Testis (tissue), 3 donors: Measurements from ENCODE around the gene CXADR. TPM values are rescaled to one million over a fixed set of nuclear protein-coding genes. Genes with fewer than 3 reads are reported as not detected.

Source experiments
- DNase-seq: peaks from one replicate; pipeline ENCODE4 v3.0.0-alpha.2; 2019
- H3K27ac ChIP-seq, 2 donors: fragments of 200-600 bp; sonication (generic); one replicate each; pipeline ENCODE4 v1.5.1; 2019
- H3K27me3 ChIP-seq: fragments of 200-600 bp; sonication (generic); one replicate; pipeline ENCODE4 v1.5.1; 2019
- H3K36me3 ChIP-seq: fragments of 200-600 bp; sonication (generic); one replicate; pipeline ENCODE4 v1.5.1; 2017; ENCODE audit warnings: low read depth; ENCODE audit errors: missing control alignments
- H3K4me1 ChIP-seq: fragments of 200-600 bp; sonication (generic); one replicate; pipeline ENCODE4 v1.5.1; 2019
- H3K4me3 ChIP-seq, 2 donors: fragments of 200-600 bp; sonication (generic); one replicate each; pipeline ENCODE4 v1.5.1; 2017 to 2019
- H3K9me3 ChIP-seq: fragments of 200-600 bp; sonication (generic); one replicate; pipeline ENCODE4 v1.5.1; 2017
- CTCF ChIP-seq, 3 experiments: fragments of 450-650 bp in 2 of 3; fragments of 200-600 bp in 1 of 3; sonication (generic) in 1 of 3; IDR thresholded peaks; one replicate each; pipeline ENCODE4 v1.5.1; 2016 to 2019; ENCODE audit warnings: antibody characterized with exemption in 3 of 3, mild to moderate bottlenecking in 2 of 3, moderate library complexity in 1 of 3
- POLR2A ChIP-seq: fragments of 450-650 bp; IDR thresholded peaks from one replicate; pipeline ENCODE4 v1.6.1; 2017; ENCODE audit warnings: antibody characterized with exemption, mild to moderate bottlenecking, moderate library complexity
- WGBS, 2 donors: methylation state at CpG; one replicate each; pipeline ENCODE4 v1.1.5; 2018; 5-methylcytosine and 5-hydroxymethylcytosine counted together
- intact Hi-C: fragments of 100-400 bp; cut with DNase I; formaldehyde crosslinking; loops from one replicate; pipeline ENCODE4 v1.15.1; 2023; ENCODE audit warnings: low total_unique reads
- polyA plus RNA-seq: library from polyadenylated mRNA; stranded (reverse); fragments of 350-450 nt; fragmentation: Illumina TruSeq; extraction: RNeasy Lipid Tissue Mini Kit (QIAGEN cat#74804); gene quantifications from one replicate; pipeline ENCODE4 v1.2.3, GENCODE V29; 2014; ENCODE audit warnings: low read depth, low replicate concordance; ENCODE audit not compliant: insufficient read depth
- total RNA-seq, 2 donors: library from RNA; depleted of rRNA; stranded (reverse); fragments of >200 nt; gene quantifications; one replicate each; pipeline ENCODE4 v1.2.3, GENCODE V29; 2016

CXADR gene
- total and polyA plus RNA-seq, 3 donors from 2014 or later = 17.6 to 87.0 (median 65.4) TPM

- TF ChIP-seq POLR2A = no peak
- no peak for TF ChIP-seq CTCF (IDR thresholded peaks at IDR 0.05)
- 60 to 65% methylated on average over 5 of the region's 5 CpGs for WGBS, 2 donors
- intact Hi-C loops = no loop called here
Measured at GRCh38 chr21:17560377-17561025, 47.7 kb downstream of the CXADR start.

GRCh38 chr21:17570786-17571185, 57.9 kb downstream of the CXADR start:
- Histone ChIP-seq H3K4me1 (no peaks in the 10 kb centered on the region), H3K36me3 (no peaks in the 10 kb centered on the region), H3K4me3 (no peak overlapping the region), H3K9me3 (no peaks in the 10 kb centered on the region), H3K27me3 (no peaks in the 10 kb centered on the region), H3K27ac (no peak overlapping the region)
- DNase-seq = no peak
- TF ChIP-seq CTCF (IDR thresholded peaks at IDR 0.05) (no peak), POLR2A (no peak)
- intact Hi-C loops = no loop called here
- 91 to 94% methylated on average over 9 of the region's 9 CpGs for WGBS, 2 donors

More at GRCh38 chr21:17560377-17561025, 47.7 kb downstream of the CXADR start:
- H3K36me3 ChIP-seq = no peaks in the 10 kb centered on the region
- no peak overlapping the region for H3K4me3 ChIP-seq
- no peaks in the 10 kb centered on the region for H3K4me1 ChIP-seq
- H3K27ac ChIP-seq = no peak overlapping the region
- DNase-seq = no peak
- H3K9me3 ChIP-seq = no peaks in the 10 kb centered on the region
- H3K27me3 ChIP-seq = no peaks in the 10 kb centered on the region

- intact Hi-C loops = no loop called here
- 87% methylated on average over 6 of the region's 6 CpGs for WGBS, 2 donors
- Histone ChIP-seq H3K4me1 (no peaks in the 10 kb centered on the region), H3K27ac (no peak overlapping the region), H3K27me3 (no peaks in the 10 kb centered on the region), H3K9me3 (no peaks in the 10 kb centered on the region), H3K4me3 (no peak overlapping the region), H3K36me3 (no peaks in the 10 kb centered on the region)
- TF ChIP-seq POLR2A (no peak), CTCF (IDR thresholded peaks at IDR 0.05) (no peak)
- no peak for DNase-seq
Measured at GRCh38 chr21:17572431-17572830, 59.6 kb downstream of the CXADR start.

GRCh38 chr21:17575076-17575475, 62.2 kb downstream of the CXADR start:
- H3K9me3 ChIP-seq = no peaks in the 10 kb centered on the region
- intact Hi-C loops = no loop called here
- no peak overlapping the region for H3K27ac ChIP-seq
- no peaks in the 10 kb centered on the region for H3K27me3 ChIP-seq
- H3K4me3 ChIP-seq = no peak overlapping the region
- H3K36me3 ChIP-seq = no peaks in the 10 kb centered on the region
- no peak for TF ChIP-seq CTCF (IDR thresholded peaks at IDR 0.05)
- no peak for TF ChIP-seq POLR2A
- H3K4me1 ChIP-seq = no peaks in the 10 kb centered on the region
- no peak for DNase-seq
- 92 to 98% methylated on average over 5 of the region's 5 CpGs for WGBS, 2 donors
